NT2/D1 (cell line): ENCODE data around the gene ZNF33B.

Source experiments
- YY1 ChIP-seq: IDR thresholded peaks from 2 replicates; pipeline ENCODE4 v1.6.1; 2011; ENCODE audit not compliant: insufficient read length, insufficient read depth
- ZNF274 ChIP-seq: IDR thresholded peaks from 2 replicates; pipeline ENCODE4 v1.6.1; 2011; ENCODE audit warnings: mild to moderate bottlenecking, low read depth, low read length

DNA sequence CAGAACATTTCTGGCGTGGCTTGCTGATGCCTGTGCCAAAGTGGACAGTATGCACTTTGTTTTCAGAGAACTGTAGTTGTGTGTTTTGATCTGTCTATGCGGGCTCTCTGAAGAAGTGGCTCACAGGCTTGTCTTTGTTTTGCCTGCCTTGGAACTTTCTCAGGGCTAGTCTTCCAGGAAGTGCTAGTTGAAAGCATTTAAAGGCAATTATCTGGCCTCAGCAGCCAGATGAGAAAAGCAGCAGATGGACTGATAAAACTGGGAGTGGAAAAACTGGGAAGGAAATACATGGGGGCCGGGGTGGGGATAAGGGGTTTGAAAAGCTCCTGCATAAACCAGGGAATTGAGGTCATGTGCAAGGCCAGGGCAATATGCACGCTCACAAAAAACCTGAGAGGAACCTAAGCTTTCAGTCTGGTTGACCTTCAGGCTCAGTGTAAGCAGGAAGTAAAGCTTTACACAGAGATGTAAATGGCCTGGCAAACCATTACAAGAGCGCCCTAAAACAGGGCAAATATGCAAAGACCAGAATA lies 94.5 kb downstream of the ZNF33B start:
- TF ChIP-seq YY1 (no peak), ZNF274 (no peak)
